GM21717 (cell line): Measurements from ENCODE around the gene IVL.

Experiments used
- ATAC-seq: cut with Tn5 transposase; IDR thresholded peaks from one replicate; pipeline ENCODE4 v1.9.1; 2021; ENCODE audit warnings: mild to moderate bottlenecking, moderate library complexity; ENCODE audit not compliant: unreplicated experiment

The IVL gene

GRCh38 chr1:152946248-152946647 is 37.9 kb downstream of the IVL start:
- ATAC-seq = no peak

- ATAC-seq = no peak
Observed at GRCh38 chr1:152946651-152947256, 38.4 kb downstream of the IVL start, which contains the start of gene SPRR5. TSS of gene SPRR5 (plus strand) at chr1:152947206. CDS start at chr1:152948555, 1,349 bp downstream.

GRCh38 chr1:152951711-152952110 is 43.4 kb downstream of the IVL start:
- ATAC-seq = no peak

GRCh38 chr1:152953761-152954160 is 45.4 kb downstream of the IVL start:
- ATAC-seq = no peak

GRCh38 chr1:152954436-152954835 is 46.1 kb downstream of the IVL start:
- no peak for ATAC-seq

- no peak for ATAC-seq
Observed at GRCh38 chr1:152957561-152957960, 49.2 kb downstream of the IVL start.

DNA sequence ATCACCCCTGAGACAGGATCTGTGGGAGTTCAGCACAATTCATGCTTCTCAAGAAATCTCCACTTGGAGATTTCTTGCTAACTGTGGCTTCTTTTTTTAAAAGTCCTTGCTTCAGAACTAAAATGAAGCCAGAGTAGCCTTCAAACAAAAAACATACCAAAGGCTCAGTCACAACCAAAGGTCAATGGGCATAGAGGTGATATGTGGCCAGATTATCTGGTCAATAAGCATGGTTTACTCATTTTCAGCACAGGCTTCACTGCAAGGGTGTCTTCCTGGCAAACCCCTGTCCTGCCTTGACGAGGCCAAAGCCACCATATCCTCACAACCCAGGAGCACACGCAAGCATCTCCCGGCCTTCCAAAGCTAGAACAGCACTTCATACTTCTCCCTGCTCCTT is 50.9 kb downstream of the IVL start:
- ATAC-seq = no peak

DNA sequence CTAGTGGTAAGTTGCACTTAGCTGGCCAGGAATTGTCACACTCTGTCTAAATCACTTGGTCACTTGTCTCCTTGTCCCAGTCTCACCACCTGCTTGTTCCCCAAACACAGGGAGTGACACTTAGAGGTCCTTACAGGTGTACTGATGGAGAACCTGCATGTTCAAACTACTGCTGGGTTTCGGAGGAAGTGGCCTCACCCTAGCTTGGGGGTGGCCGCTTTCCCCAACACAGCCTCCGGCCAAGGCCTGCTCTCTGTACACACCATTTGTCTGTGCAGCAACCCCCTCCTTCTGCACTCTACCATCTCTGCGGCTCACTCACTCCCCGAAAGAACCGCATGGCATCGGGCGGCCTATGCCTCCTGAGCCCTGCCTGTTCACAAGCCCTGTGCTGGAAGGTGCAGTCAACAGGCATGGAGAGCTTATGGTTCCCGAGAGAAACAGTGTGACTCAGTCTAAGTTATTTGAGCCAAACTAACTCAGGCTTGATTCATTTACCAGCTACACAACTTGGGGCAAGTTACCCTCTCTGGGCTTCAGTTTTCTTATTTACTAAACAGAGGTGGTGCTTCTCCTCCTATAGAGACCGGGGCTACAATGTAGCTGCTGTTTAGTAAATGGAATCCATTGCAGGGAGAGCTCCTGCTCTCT is 51.6 kb downstream of the IVL start:
- no peak for ATAC-seq

- no peak for ATAC-seq
Observed at GRCh38 chr1:152960452-152961044, 52.2 kb downstream of the IVL start.
